ELR (cell line): ENCODE measurements around the gene SEMA4D.
"Not testable (repeated sequence)": the region's sequence is repeated elsewhere in the genome, so short reads cannot be mapped to it uniquely, and the experiment has no call there.

Experiments used
- DNase-seq: peaks from one replicate; pipeline ENCODE4 v3.0.0-alpha.2; 2015; ENCODE audit warnings: low read depth

The SEMA4D gene

GRCh38 chr9:89480825-89481537 is 16.9 kb downstream of the SEMA4D start:
- DNase-seq = no peak

- DNase-seq = not testable (repeated sequence)
These were observed 17.5 kb downstream of the SEMA4D start for GRCh38 chr9:89480372-89480771.

- DNase-seq = not testable (repeated sequence)
These were observed 18.3 kb downstream of the SEMA4D start for GRCh38 chr9:89479669-89480011.

- DNase-seq = no peak
These were observed 18.9 kb downstream of the SEMA4D start for GRCh38 chr9:89478821-89479668.

- peak; percentile 33 for DNase-seq
These were observed 19.9 kb downstream of the SEMA4D start for GRCh38 chr9:89477811-89478630.

- no peak for DNase-seq
These were observed 20.5 kb downstream of the SEMA4D start for GRCh38 chr9:89477384-89477783.

GRCh38 chr9:89476546-89476945 is 21.4 kb downstream of the SEMA4D start:
- no peak for DNase-seq

GRCh38 chr9:89475891-89476440 is 21.9 kb downstream of the SEMA4D start:
- DNase-seq = no peak

- no peak for DNase-seq
These were observed 23.0 kb downstream of the SEMA4D start for GRCh38 chr9:89474939-89475338.

- DNase-seq = no peak
These were observed 24.0 kb downstream of the SEMA4D start for GRCh38 chr9:89473762-89474469.

- DNase-seq = not testable (repeated sequence)
These were observed 26.1 kb downstream of the SEMA4D start for GRCh38 chr9:89471796-89472320.

- no peak for DNase-seq
These were observed 26.5 kb downstream of the SEMA4D start for GRCh38 chr9:89471390-89471789.

- no peak for DNase-seq
These were observed 27.6 kb downstream of the SEMA4D start for GRCh38 chr9:89470224-89470839.

GRCh38 chr9:89469003-89469402 is 28.9 kb downstream of the SEMA4D start:
- no peak for DNase-seq

GRCh38 chr9:89468281-89468960 is 29.5 kb downstream of the SEMA4D start:
- DNase-seq = no peak

GRCh38 chr9:89467278-89467625 is 30.7 kb downstream of the SEMA4D start:
- no peak for DNase-seq

- DNase-seq = no peak
These were observed 31.2 kb downstream of the SEMA4D start for GRCh38 chr9:89466451-89467277.

GRCh38 chr9:89465726-89466308 is 32.1 kb downstream of the SEMA4D start:
- no peak for DNase-seq

GRCh38 chr9:89465001-89465451 is 32.9 kb downstream of the SEMA4D start:
- no peak for DNase-seq
